Neutrophil (primary cell): ENCODE data around the gene GABRB2.

Experiments used
- H3K27ac ChIP-seq: fragments of 200-600 bp; sonication (generic); 2 replicates; pipeline ENCODE4 v1.5.1; 2016; ENCODE audit warnings: mild to moderate bottlenecking, moderate library complexity
- H3K27me3 ChIP-seq: fragments of 200-600 bp; sonication (generic); 2 replicates; pipeline ENCODE4 v1.6.0; 2016; ENCODE audit warnings: mild to moderate bottlenecking
- H3K36me3 ChIP-seq: fragments of 200-600 bp; sonication (generic); 2 replicates; pipeline ENCODE4 v1.5.1; 2017
- H3K4me1 ChIP-seq, 2 experiments: fragments of 200-600 bp in 1 of 2; sonication (generic) in 1 of 2; 1 replicate in 1 of 2; 2 replicates in 1 of 2; pipeline versions ENCODE4 v1.5.1 to v1.6.1; 2013 to 2016; ENCODE audit warnings: low read depth in 1 of 2, low read length in 1 of 2, mild to moderate bottlenecking in 1 of 2, moderate library complexity in 1 of 2; ENCODE audit not compliant: control insufficient read depth in 1 of 2, insufficient read depth in 1 of 2
- H3K4me3 ChIP-seq, 2 experiments: fragments of 200-600 bp in 1 of 2; sonication (generic) in 1 of 2; 1 replicate in 1 of 2; 2 replicates in 1 of 2; pipeline ENCODE4 v1.5.1; 2013 to 2016; ENCODE audit warnings: low read depth in 1 of 2, low read length in 1 of 2, mild to moderate bottlenecking in 1 of 2, moderate library complexity in 1 of 2
- H3K9me3 ChIP-seq: fragments of 200-600 bp; sonication (generic); 2 replicates; pipeline ENCODE4 v1.5.1; 2016
- TF ChIP-seq, protein P1 (sequence below): fragments of 200-600 bp; sonication (generic); IDR thresholded peaks from 2 replicates; pipeline ENCODE4 v1.5.1; 2016; ENCODE audit warnings: antibody characterized with exemption

Gene GABRB2

DNA sequence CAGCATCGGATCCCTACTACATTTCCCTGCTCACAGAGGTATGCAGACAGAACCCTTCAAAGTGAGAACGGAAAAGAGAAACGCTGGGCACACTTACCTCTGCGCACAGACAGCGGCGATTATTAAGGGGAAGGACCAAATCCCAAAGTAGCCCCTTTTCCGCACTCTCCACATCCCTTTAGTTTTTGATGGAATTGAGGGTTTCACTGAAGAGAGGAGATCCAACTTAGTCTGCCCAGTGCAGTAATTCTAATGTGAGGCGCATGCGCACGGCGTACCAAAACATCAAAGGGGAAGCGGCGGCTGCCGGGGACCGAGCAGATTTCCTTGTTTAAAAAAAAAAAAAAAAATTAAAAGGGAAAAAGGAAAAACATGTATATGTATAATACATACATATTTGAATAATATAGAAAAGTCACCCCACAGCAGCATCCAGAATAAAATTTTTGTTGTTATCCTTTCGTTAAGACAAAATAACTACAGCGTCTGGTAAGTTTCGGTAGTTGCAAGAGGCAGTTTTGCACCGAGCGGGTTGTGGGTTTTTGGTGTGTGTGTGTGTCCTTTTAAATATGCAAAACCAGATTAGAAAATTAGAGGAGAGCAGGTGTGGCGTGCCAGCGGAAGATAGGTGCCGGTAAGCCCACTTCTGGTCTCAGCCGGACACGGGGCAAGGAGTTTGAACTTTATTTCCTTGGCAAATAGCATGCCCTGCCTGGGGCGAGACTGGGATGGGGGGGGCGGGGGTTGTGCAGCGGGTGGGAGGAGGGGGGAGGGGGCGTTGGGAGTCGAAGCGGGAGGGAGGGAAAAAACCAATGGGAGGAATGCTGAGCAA lies at the start of gene GABRB2:
GABRB2 (minus strand) TSS at position 256 of the 832 bp plus-strand sequence; CDS start at position 174, 82 bp downstream.
- Histone ChIP-seq H3K36me3 (no peaks in the 10 kb centered on the region), H3K27ac (no peak within 1 kb of the TSS), H3K9me3 (no peaks in the 10 kb centered on the region), H3K27me3 (peaks cover 74% of the 10 kb centered on the region), H3K4me3 (peak within 1 kb of the TSS; percentile 12 to 34), H3K4me1 (peaks cover 2 to 7% of the 10 kb centered on the region in 2 experiments)
- TF ChIP-seq, protein P1, sequence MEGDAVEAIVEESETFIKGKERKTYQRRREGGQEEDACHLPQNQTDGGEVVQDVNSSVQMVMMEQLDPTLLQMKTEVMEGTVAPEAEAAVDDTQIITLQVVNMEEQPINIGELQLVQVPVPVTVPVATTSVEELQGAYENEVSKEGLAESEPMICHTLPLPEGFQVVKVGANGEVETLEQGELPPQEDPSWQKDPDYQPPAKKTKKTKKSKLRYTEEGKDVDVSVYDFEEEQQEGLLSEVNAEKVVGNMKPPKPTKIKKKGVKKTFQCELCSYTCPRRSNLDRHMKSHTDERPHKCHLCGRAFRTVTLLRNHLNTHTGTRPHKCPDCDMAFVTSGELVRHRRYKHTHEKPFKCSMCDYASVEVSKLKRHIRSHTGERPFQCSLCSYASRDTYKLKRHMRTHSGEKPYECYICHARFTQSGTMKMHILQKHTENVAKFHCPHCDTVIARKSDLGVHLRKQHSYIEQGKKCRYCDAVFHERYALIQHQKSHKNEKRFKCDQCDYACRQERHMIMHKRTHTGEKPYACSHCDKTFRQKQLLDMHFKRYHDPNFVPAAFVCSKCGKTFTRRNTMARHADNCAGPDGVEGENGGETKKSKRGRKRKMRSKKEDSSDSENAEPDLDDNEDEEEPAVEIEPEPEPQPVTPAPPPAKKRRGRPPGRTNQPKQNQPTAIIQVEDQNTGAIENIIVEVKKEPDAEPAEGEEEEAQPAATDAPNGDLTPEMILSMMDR, result no peak

DNA sequence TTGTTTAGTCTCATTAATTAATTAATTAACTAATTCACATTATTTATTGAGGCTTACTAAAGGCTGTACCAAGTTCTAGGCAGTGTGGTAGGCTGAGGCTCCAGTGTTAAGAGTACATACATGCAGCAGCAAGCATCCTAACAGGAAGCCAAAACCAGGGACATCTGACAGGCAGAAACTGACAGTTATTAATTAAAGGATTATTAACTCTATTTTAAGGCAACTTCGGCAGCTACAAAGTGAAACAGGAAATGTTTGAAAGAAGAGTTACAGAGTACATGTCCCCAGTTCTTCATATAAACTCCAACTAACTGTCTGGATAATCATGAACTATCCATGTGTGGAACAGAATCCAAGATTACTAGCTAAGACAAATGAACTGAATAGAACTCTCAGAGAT lies 39.3 kb upstream of the GABRB2 start:
- no peak overlapping the region for H3K4me3 ChIP-seq
- H3K27ac ChIP-seq, result no peak overlapping the region
- H3K36me3 ChIP-seq, result no peaks in the 10 kb centered on the region
- TF ChIP-seq, protein P1, result no peak
- H3K4me1 ChIP-seq, result no peaks in the 10 kb centered on the region
- H3K27me3 ChIP-seq, result no peaks in the 10 kb centered on the region
- no peaks in the 10 kb centered on the region for H3K9me3 ChIP-seq

DNA sequence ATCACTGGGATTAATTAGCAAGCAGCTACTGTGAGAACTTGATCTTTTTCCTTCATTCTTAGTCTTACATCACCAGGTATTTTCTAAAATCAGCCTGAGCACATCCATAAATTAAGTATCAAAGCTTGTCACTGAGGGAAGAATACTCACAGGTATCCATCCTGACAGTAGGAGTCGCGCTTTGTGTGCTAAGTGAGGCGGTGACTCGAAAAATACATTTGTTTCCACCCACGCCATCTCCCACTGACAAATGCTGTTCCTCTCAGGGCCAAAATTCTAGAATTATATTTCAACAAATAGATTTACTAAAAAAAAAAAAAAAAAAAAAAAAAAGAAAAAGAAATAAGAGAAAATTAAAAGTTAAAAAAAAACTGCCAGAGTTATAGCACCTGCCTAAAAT lies 34.1 kb upstream of the GABRB2 start:
- Histone ChIP-seq H3K4me1 (no peaks in the 10 kb centered on the region), H3K4me3 (no peak overlapping the region), H3K27me3 (no peaks in the 10 kb centered on the region), H3K36me3 (no peaks in the 10 kb centered on the region), H3K27ac (no peak overlapping the region), H3K9me3 (no peaks in the 10 kb centered on the region)
- TF ChIP-seq, protein P1, result no peak

DNA sequence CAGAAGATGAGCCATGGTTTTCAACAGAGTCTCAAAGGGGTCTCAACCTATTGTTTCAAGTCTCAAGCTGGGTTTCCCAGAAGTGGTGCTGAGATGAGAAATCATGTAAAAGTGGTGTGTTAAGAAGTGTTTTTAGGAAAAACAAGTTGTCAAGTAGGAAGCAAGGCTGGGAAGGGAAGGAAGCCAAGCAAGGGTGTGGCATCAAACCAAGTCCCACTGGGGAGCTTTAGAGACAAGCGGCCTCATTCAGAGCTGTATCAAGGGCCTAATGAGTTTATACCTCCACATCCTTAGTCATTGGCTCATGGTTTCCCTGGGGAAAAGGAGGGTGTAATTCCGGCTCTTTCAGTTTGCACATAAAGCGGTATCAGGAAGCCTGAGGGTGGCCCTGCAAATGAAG lies 26.4 kb upstream of the GABRB2 start:
- Histone ChIP-seq H3K4me3 (no peak overlapping the region), H3K27me3 (no peaks in the 10 kb centered on the region), H3K9me3 (no peaks in the 10 kb centered on the region), H3K27ac (no peak overlapping the region), H3K36me3 (no peaks in the 10 kb centered on the region), H3K4me1 (no peaks in the 10 kb centered on the region)
- TF ChIP-seq, protein P1, result no peak

DNA sequence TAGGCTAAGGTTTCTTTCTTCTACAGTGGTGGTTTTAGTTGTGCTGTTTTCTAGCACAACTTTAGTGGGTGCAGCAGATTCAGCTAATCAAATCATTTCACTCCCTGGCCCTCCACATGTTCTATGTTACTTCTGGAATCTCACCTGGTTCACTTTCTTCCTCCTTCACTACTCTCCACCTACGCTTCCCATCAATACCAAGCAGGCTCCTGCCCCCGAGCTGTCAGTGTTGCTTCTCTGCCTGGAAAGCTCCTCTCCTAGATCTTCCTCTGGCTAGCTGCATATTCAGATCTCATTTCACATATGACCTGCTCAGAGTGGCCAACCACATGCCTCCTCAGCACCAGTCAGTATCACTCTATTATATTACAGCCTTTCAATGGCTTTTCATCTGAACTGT lies 19.6 kb upstream of the GABRB2 start:
- no peak overlapping the region for H3K4me3 ChIP-seq
- H3K9me3 ChIP-seq, result no peaks in the 10 kb centered on the region
- H3K27me3 ChIP-seq, result no peaks in the 10 kb centered on the region
- H3K4me1 ChIP-seq, result no peaks in the 10 kb centered on the region
- TF ChIP-seq, protein P1, result no peak
- H3K27ac ChIP-seq, result no peak overlapping the region
- H3K36me3 ChIP-seq, result no peaks in the 10 kb centered on the region
